K562 (cell line): ENCODE data around the gene LRRC8A. TPM values are rescaled to one million over a fixed set of nuclear protein-coding genes. Genes with fewer than 3 reads are reported as not detected.

Source experiments
- ATAC-seq: fragments of 200-7000 bp; cut with Tn5 transposase; 3 replicates; pipeline ENCODE4 v1.9.1; 2020; ENCODE audit warnings: moderate library complexity
- BruUV-seq: library from RNA; stranded (reverse); fragments of 400-500 nt; replicated peaks from 2 replicates; lab custom pipeline; 2021; lab: Mats Ljungman, UMichigan
- CTCF ChIA-PET: fragments of 300-600 bp; formaldehyde crosslinking; extraction: SDS; loops from one replicate; lab custom pipeline; 2021; ENCODE audit warnings: low intra/inter-chr PET ratio; lab: Yijun Ruan, JAX
- POLR2A ChIA-PET: fragments of 300-600, 350-650 bp; sonication (Branson Sonifier 250); formaldehyde crosslinking; extraction: SDS; loops from one replicate; lab custom pipeline; 2021; ENCODE audit warnings: antibody characterized with exemption, inconsistent platforms; lab: Yijun Ruan, JAX
- DNase-seq, 4 experiments: peaks; one replicate each; pipeline versions ENCODE4 v3.0.0 to v3.0.0-alpha.2; 2011 to 2018; ENCODE audit warnings: low spot score in 3 of 4, mixed read lengths in 3 of 4; ENCODE audit errors: extremely low read depth in 1 of 4
- FAIRE-seq: peaks from 2 replicates; lab custom pipeline; 2011; peaks lifted over from hg19 to GRCh38; lab: Jason Lieb, UNC
- H2AFZ ChIP-seq: 2 replicates; pipeline ENCODE4 v1.6.0; 2011; ENCODE audit warnings: low read depth, low read length, control low read depth, inconsistent platforms
- H3K27ac ChIP-seq: fragments of 200-600 bp; 3 replicates; pipeline ENCODE4 v1.8.0; 2011; ENCODE audit warnings: low read depth, mild to moderate bottlenecking, control low read depth, inconsistent platforms, low read length, moderate library complexity, mixed read lengths; ENCODE audit errors: extremely low read depth
- H3K27me3 ChIP-seq, 2 experiments: fragments of 300-600 bp in 1 of 2; 2 replicates in 1 of 2; 3 replicates in 1 of 2; pipeline versions ENCODE4 v1.6.0 to v1.8.0; 2011; ENCODE audit warnings: inconsistent platforms in 2 of 2, low read length in 2 of 2, mild to moderate bottlenecking in 1 of 2, mixed read lengths in 1 of 2, moderate library complexity in 1 of 2; ENCODE audit not compliant: control insufficient read depth in 2 of 2, insufficient read depth in 2 of 2
- H3K36me3 ChIP-seq: fragments of 300-600 bp; 3 replicates; pipeline ENCODE4 v1.8.0; 2011; ENCODE audit warnings: mild to moderate bottlenecking, low read length, inconsistent platforms; ENCODE audit not compliant: control insufficient read depth, insufficient read depth
- H3K4me1 ChIP-seq, 2 experiments: fragments of 200-600 bp in 1 of 2; replicated peaks in 1 of 2; 2 replicates in 1 of 2; 3 replicates in 1 of 2; pipeline versions ENCODE4 v1.5.1 to v1.8.0; 2011; ENCODE audit warnings: inconsistent platforms in 2 of 2, low read length in 2 of 2, mild to moderate bottlenecking in 1 of 2, mixed read lengths in 1 of 2, moderate library complexity in 1 of 2; ENCODE audit not compliant: control insufficient read depth in 2 of 2, insufficient read depth in 2 of 2
- H3K4me2 ChIP-seq: 2 replicates; pipeline ENCODE4 v1.6.1; 2011; ENCODE audit warnings: low read length, control low read depth, inconsistent platforms, mixed read lengths; ENCODE audit not compliant: insufficient read depth
- H3K4me3 ChIP-seq: fragments of 200-600 bp; sonication (generic), shearing (Covaris generic); 2 replicates; pipeline ENCODE4 v1.5.1; 2016; ENCODE audit warnings: control low read depth, inconsistent platforms
- H3K79me2 ChIP-seq: fragments of 200-600 bp; 3 replicates; pipeline ENCODE4 v1.8.0; 2011; ENCODE audit warnings: low read length, inconsistent platforms; ENCODE audit not compliant: control insufficient read depth, insufficient read depth
- H3K9ac ChIP-seq, 2 experiments: 2 replicates each; pipeline versions ENCODE4 v1.6.0 to v1.6.1; 2011; ENCODE audit warnings: low read depth in 2 of 2, low read length in 2 of 2, control low read depth in 1 of 2, inconsistent platforms in 1 of 2, mild to moderate bottlenecking in 1 of 2, mixed read lengths in 1 of 2; ENCODE audit not compliant: insufficient read depth in 1 of 2
- H3K9me1 ChIP-seq: one replicate; pipeline ENCODE4 v1.6.0; 2011; ENCODE audit warnings: inconsistent platforms, mild to moderate bottlenecking, low read length, moderate library complexity; ENCODE audit not compliant: control insufficient read depth, insufficient read depth
- H3K9me3 ChIP-seq: replicated peaks from 2 replicates; pipeline ENCODE4 v1.5.1; 2011; ENCODE audit warnings: low read depth, low read length, inconsistent platforms; ENCODE audit not compliant: control insufficient read depth, insufficient read depth
- H4K20me1 ChIP-seq: replicated peaks from 2 replicates; pipeline ENCODE4 v1.6.1; 2011; ENCODE audit warnings: low read length, inconsistent platforms, mixed read lengths; ENCODE audit not compliant: control insufficient read depth, insufficient read depth
- CAMTA2 ChIP-seq: fragments of 250-450 bp; sonication (Bioruptor Pico); conservative IDR thresholded peaks from 2 replicates; pipeline ENCODE4 v1.5.1; 2022
- ILF3 ChIP-seq: fragments of 450-650 bp; IDR thresholded peaks from 2 replicates; pipeline ENCODE4 v1.6.1; 2018; ENCODE audit warnings: antibody characterized with exemption, mild to moderate bottlenecking, moderate library complexity, borderline replicate concordance
- MBD1 ChIP-seq: fragments of 250-450 bp; sonication (Bioruptor Pico); IDR thresholded peaks from 2 replicates; pipeline ENCODE4 v1.8.0; 2022; ENCODE audit warnings: inconsistent platforms
- SRSF3 ChIP-seq: fragments of 200-400 bp; formaldehyde crosslinking; IDR thresholded peaks from 2 replicates; pipeline ENCODE4 v1.6.1; 2016; ENCODE audit warnings: mild to moderate bottlenecking, low read length, moderate library complexity; ENCODE audit not compliant: insufficient read depth
- TEAD1 ChIP-seq, 2 experiments: fragments of 450-650 bp in 1 of 2; sonication (generic) in 1 of 2; formaldehyde crosslinking; IDR thresholded peaks; 2 replicates each; pipeline versions ENCODE4 v1.4.0 to v1.8.0; 2020 to 2022; ENCODE audit warnings: mild to moderate bottlenecking in 2 of 2, missing genetic modification reagents in 1 of 2
- ZFX ChIP-seq: sonication (generic); formaldehyde crosslinking; IDR thresholded peaks from 2 replicates; pipeline ENCODE4 v1.8.0; 2022; ENCODE audit warnings: mild to moderate bottlenecking, missing genetic modification reagents, moderate library complexity
- whole genome bisulfite sequencing: fragments of 100-300 bp; shearing (Covaris generic); methylation state at CpG from one replicate; pipeline ENCODE4 v1.1.6; 2016; ENCODE audit warnings: low coverage, mixed read lengths; ENCODE audit not compliant: insufficient coverage; ENCODE audit errors: missing lambda C conversion rate; 5-methylcytosine and 5-hydroxymethylcytosine counted together
- in situ Hi-C: fragments of 300-500 bp; cut with MboI; formaldehyde crosslinking; loops from 4 replicates; pipeline ENCODE4 v1.15.0; 2018; ENCODE audit warnings: inconsistent platforms, mixed read lengths
- intact Hi-C: fragments of 100-400 bp; cut with micrococcal nuclease; formaldehyde crosslinking; loops from 2 replicates; pipeline ENCODE4 v1.14.2; 2022
- polyA plus RNA-seq, 8 experiments: library from polyadenylated mRNA; depleted of rRNA in 4 of 8; stranded (reverse) in 5 of 8; unstranded in 3 of 8; fragments of >200 nt; fragmentation: Nextera tagmentation in 2 of 8; fragmentation: Illumina TruSeq in 1 of 8; extraction: Ambion mirVana in 2 of 8; extraction: Trizol in 1 of 8; gene quantifications; 2 replicates each; pipeline versions ENCODE4 v1.2.1 to v1.2.3, GENCODE V29; 2011 to 2014; ENCODE audit warnings: inconsistent platforms in 1 of 8, missing spikeins in 1 of 8
- total RNA-seq, 7 experiments: library from RNA; depleted of rRNA in 6 of 7; stranded (reverse); fragments of >200 nt in 6 of 7; fragmentation: Illumina TruSeq in 2 of 7; extraction: Trizol in 2 of 7; gene quantifications; 2 replicates each; pipeline versions ENCODE4 v1.2.1 to v1.2.3, GENCODE V29; 2011 to 2021; ENCODE audit warnings: low replicate concordance in 1 of 7

The LRRC8A gene
- total and polyA plus RNA-seq, 9 of the 15 experiments (the other 6 are each of a cell fraction or from before 2014, with no cell fraction given), result 2.9 to 24.7 (median 8.9) TPM

- no peak for TF ChIP-seq ZFX
- no peak for TF ChIP-seq CAMTA2 (CRISPR knock-in tag)
- no peak for TF ChIP-seq MBD1 (CRISPR knock-in tag)
- TF ChIP-seq ILF3, result no peak
- no peak for TF ChIP-seq SRSF3
- TF ChIP-seq TEAD1 (CRISPR knock-in tag; IDR thresholded peaks at IDR 0.05), result no peak
- WGBS, result 72% methylated on average over 4 of the region's 4 CpGs
- H3K79me2 ChIP-seq, result no peaks in the 10 kb centered on the region
- BruUV-seq, result no TSS peak
- 0 out of 4 replicates have a peak overlapping the region, but pooled peaks of 1 of the 2 experiments have one; percentile 72 for H3K9ac ChIP-seq
- H3K27ac ChIP-seq, result no peak overlapping the region
- no peak overlapping the region for H3K4me2 ChIP-seq
- in situ Hi-C loops (no loop called here), intact Hi-C loops (no loop called here)
- H3K4me3 ChIP-seq, result no peak overlapping the region
- FAIRE-seq (no peak), DNase-seq (no peak), ATAC-seq (no peak)
- no peak overlapping the region for H2AFZ ChIP-seq
- H3K27me3 ChIP-seq, result no peaks in the 10 kb centered on the region
- H3K4me1 ChIP-seq, result peaks cover 2 to 22% of the 10 kb centered on the region in 2 experiments; a peak in 2 of 5 replicates
- H3K9me1 ChIP-seq, result peaks cover 1% of the 10 kb centered on the region
- ChIA-PET CTCF (no interaction called here), POLR2A (interaction anchor here (0.7 kb wide), 1 partner anchor 9 kb away, joined by 3 read pairs; no protein-coding TSS in a partner anchor)
- H3K9me3 ChIP-seq, result no peaks in the 10 kb centered on the region
- H3K36me3 ChIP-seq, result peaks cover 47% of the 10 kb centered on the region; the same call in 2 of the 3 replicates
- no peaks in the 10 kb centered on the region for H4K20me1 ChIP-seq
Observed at GRCh38 chr9:128895556-128895955, 13.6 kb downstream of the LRRC8A start.
